Stimulated activated naive CD8-positive, alpha-beta T cell treated with anti-CD3 and anti-CD28 coated beads, Interleukin-15, Interleukin-2, amounts not matched to agents 100 U/mL and 50 U/mL, for 24 hours (primary cell): ENCODE measurements around the gene TPGS1.

Source experiments
- ATAC-seq: fragments of 150-1000 bp; cut with Tn5 transposase; one replicate; pipeline ENCODE4 v1.10.0; 2021
- DNase-seq: peaks from one replicate; pipeline ENCODE4 v3.0.0; 2021

TPGS1 gene, protein sequence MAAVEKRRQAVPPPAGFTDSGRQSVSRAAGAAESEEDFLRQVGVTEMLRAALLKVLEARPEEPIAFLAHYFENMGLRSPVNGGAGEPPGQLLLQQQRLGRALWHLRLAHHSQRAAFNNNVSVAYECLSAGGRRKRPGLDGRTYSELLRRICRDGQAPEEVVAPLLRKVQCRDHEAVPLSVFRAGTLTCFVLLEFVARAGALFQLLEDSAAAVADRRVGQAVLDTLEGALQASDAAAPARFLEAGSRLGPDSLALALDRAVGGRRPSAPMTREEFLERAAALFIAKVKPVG

DNA sequence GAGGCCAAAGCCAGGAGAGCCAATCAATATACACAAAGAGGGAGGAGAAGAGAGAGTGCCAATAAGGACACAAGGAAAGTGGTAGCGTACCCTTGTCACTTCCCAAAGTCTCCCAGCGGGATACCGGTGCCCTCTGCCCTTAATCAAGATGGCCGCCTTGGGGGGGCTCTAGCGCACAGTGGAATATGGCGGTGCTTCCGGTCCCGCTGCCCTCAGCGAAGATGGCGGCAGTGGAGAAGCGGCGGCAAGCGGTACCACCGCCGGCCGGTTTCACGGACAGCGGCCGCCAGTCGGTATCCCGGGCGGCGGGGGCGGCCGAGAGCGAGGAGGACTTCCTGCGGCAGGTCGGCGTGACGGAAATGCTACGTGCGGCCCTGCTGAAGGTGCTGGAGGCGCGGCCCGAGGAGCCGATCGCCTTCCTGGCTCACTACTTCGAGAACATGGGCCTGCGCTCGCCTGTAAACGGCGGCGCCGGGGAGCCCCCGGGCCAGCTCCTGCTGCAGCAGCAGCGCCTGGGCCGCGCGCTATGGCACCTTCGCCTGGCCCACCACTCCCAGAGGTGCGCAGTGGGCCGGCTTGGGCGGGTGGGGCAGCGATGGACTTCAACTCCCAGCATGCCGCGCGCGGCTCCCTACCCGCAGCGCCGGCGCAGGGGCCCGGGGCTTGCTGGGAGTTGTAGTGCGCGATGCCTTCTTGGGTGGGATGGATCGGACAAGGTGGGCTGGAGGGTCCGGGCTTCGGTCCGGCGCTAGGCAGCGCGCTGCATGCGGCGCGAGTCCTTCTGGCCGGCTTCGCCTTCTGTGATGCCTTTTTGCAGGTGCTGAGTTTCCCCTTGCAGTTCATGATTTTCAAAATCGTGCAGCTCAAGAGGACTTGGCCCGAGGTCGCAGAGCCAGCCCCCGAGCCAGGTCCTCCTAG lies at the start of gene TPGS1:
TSS of gene TPGS1 (plus strand) at position 212 of the 918 bp plus-strand sequence. CDS start at position 222, 10 bp downstream.
- peak; percentile 59 for ATAC-seq

DNA sequence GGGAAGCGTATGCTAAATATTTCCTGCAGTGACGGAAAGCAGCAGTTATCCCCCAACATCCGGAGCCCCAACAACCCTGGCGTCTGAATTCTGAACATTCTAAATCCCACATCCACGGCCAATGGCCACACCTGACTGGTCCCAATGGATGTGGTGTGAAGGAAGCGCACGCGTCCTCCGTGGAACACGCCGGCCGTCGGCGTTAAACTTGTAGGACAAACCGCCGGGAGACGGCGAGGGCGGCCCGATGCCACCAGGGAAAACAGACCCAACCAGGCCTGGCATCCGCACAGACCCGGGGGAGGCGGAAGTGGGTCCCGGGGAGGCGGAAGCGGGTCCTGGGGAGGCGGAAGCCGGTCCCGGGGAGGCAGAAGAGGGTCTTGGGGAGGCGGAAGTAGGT lies 49.7 kb upstream of the TPGS1 start:
- ATAC-seq: no peak
- DNase-seq: no peak

More for the DNA sequence above, at the start of gene TPGS1:
- DNase-seq: peak; percentile 87

DNA sequence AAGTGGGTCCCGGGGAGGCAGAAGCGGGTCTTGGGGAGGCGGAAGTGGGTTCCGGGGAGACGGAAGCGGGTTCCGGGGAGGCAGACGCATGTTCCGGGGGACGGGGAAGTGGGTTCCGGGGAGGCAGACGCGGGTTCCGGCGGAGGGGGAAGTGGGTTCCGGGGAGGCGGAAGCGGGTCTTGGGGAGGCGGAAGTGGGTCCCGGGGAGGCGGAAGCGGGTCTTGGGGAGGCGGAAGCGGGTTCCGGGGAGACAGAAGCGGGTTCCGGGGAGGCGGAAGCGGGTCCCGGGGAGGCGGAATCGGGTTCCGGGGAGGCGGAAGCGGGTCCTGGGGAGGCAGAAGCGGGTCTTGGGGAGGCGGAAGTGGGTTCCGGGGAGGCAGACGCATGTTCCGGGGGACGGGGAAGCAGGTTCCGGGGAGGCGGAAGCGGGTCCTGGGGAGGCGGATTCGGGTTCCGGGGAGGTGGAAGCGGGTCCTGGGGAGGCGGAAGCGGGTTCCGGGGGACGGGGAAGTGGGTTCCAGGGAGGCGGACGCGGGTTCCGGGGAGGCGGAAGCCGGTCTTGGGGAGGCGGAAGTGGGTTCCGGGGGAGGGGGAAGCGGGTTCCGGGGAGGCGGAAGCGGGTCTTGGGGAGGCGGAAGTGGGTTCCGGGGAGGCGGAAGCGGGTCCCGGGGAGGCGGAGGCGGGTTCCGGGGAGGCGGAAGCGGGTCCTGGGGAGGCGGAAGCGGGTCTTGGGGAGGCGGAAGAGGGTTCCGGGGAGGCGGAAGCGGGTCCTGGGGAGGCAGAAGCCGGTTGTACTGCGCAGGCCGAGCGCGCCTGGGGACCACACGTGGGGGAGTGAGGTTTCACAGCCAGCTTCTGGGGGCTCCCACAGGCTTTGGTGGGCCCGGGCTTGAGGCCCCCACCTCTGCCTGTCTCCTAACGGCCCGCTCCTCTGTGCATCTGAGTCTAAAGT lies 48.9 kb upstream of the TPGS1 start:
- DNase-seq: no peak
- no peak for ATAC-seq

DNA sequence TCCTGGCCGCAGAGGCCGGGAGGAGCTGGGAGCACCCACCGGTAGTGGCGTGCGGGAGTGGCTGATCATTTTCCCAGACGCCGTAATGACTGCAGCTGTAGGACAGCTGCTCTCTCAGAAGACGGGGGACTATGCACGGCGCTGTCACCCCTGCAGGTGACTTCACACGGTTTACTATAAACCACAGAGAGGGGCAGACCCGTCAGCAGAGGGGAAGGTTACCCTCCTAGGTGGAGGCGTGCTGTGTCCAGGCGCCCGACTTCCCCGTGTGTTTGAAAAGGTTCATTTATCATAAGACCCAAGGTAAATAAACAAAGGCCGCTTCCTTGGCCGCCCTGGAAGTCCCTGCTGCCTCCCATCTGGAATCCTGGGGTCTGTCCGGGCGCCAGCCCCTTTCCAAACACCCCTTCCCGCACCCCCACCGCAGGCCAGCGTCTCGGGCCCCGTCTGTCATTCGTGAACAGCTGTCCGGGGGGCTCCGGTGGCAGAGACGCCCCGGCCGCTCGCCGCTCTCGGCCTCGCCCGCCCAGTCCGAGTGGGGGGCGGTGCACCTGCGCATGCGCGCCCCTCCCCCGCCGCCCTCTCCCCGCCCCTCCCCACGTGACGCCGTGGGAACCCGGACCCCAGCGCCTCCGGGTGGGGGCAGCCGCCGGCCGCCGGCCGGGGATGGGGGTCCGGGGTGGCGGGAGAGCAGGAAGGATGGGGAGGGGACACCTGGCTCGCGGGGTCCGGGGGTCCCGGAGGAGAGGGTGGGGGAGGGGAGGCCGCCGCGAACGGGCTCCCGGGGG lies 47.4 kb upstream of the TPGS1 start:
- ATAC-seq: peak; percentile 60
- DNase-seq: peak; percentile 44

DNA sequence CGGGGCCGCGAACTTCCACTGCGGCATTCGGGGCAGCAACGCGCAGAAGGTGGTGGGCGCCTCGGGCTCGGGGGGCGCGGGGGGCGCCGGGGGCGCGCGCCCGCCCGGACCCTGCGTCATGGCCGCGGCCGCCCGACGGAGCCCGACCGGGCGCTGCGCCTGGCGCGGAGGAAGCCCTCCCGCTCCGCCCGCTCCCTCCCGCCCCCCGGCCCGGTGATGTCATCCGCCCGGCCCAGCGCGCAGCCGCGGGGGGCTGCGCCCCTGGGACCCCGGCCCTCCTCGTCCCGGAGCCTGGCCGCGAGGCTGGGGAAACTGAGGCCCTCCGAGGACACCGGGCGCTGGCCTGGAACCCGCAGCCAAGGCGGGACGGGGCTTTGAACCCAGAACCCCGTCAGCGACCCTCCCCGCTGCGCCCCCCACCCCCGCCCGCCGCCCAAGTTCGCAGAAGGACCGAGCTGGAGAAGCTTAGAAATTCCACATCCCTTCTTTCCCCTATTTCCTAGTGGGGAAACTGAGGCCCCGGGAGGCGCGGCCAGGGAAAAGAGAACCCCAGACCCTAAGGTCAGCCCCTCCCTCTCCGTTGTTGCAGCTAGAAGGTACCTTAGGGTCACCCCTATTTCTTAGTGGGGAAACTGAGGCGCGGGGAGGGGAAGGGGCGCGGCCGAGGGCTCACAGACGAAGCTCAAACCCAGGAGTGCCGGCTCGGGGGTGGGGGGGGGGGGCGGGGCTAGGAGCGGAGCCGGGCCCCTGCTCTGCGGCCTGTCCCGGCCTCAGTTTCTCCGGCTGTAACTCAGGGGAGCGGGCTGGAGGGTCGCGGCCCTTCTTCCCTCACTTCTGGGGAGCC lies 46.2 kb upstream of the TPGS1 start, which contains the start of gene SHC2:
TSS of gene SHC2 (minus strand) at position 157 of the 844 bp plus-strand sequence. CDS start at position 120, 37 bp downstream.
- DNase-seq (no peak), ATAC-seq (no peak)

DNA sequence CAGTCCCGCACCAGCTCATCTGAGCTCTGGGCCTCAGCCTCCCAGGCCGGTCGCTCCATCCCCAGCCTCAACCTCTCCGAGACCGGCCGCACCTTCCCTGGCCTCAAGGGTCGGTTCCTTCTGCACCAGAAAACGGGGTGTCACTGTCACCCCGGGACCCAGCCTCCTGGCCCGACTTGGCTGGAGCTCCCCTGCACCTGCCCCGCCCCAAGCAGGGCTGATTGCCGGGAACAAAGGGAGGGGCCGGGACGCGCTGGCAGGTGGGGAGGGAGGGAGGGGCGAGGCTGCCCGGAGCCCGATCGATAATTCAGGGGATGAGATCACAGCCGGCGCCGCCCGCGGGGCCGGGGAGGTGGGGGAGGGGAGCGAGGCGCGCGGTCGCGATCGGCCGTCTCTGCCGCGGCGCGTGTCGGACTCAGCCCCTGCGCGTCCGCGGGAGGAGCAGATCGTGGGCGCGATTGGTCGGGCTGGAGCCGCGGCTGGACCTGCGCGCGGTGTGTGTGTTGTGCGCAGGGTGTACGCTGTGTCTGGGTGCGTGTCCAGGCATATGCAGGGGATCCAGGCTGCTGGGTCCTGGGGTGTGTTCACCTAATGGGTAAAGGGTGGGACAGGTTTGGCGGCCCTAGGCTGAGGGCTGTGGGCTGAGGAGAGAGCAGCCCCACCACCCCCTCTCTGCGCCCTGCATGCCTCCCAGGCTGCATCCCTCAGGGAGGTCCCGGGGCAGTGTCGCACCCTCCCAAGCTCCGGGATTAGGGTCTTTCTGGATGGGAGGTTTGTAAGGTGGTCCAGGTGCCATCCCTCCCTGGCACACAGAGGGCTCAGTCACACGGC lies 45.4 kb upstream of the TPGS1 start:
- ATAC-seq (no peak), DNase-seq (peak; percentile 20)

DNA sequence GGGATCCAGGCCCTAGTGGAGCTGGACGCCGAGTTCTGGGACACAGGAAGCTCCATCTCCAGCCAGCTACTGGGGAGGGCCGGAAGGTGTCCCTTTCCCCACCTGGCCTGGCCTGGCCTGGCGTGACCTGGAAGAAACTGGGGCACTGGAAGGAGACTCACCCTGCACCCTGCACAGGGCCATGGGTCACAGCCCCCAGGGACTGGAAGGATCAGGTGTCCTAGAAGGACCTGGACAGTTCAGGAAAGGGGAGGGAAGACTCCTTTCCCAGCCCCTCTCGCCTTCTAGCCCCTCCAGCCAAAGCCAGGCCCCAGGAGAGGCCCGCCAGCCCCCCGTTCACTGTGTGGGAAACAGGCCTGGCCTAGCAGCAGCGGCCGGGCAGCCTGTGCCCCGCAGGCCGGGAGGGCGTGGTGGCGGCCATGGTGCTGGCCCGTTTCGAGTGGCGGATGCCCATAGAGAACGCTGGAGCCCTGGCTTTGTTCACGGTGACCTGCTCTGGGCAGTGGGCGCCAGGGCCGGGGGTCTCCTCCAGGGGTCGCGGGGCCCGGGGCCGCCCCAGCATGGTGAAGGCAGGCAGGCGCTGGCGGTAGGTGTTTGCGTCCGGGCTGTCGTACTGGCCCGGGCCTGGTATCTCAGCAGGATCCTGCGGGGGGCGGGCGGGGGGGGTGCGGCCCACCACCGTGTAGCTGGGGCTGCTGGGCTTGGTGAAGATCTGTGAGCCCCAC lies 43.7 kb upstream of the TPGS1 start:
- no peak for DNase-seq
- ATAC-seq: no peak

DNA sequence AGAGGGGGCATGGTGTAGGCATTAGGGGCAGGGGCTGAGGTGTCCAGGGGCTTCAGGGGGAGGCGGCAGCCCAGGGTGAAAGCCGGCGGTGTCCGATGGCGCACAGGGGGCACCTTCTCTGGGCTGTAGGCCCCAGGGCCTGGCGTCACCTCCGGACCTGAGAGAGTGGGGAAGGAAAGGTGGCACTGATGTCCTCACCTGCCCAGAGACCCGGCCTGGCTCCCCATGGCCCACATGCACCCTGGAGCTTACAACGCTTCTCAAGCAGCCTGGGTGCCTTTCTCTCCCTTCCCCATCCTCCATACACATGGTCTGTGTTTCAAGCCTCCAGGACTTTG lies 43.1 kb upstream of the TPGS1 start:
- ATAC-seq (no peak), DNase-seq (no peak)

DNA sequence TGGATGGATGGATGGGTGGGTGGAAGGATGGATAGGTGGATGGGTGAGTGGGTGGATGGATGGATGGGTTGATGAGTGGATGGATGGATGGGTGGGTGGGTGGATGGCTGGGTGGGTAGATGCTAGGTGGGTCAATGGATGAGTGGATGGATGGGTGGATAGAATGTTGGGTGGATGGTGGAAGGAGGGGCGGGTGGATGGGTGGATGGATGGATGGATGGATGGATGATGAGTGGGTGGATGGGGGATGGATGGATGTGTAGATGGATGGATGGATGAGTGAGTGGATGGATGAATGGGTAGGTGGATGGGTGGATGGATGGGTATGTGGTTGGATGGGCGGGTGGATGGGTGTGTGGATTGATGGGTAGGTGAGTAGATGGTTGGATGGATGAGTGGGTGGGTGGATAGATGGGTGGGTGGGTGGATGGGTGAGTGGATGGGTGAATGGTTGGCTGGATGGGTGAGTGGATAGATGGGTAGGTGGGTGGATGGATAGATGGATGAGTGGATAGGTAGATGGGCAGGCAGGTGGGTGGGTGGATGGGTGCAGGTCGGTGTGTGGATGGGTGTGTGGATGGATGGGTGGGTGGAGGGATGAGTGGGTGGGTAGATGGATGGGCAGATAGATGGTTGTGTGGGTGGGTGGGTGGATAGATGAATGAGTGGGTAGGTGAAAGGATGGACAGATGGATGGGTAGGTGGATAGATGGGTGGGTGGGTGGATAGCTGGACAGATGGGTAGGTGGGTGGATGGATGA lies 42.1 kb upstream of the TPGS1 start:
- no peak for DNase-seq
- no peak for ATAC-seq

DNA sequence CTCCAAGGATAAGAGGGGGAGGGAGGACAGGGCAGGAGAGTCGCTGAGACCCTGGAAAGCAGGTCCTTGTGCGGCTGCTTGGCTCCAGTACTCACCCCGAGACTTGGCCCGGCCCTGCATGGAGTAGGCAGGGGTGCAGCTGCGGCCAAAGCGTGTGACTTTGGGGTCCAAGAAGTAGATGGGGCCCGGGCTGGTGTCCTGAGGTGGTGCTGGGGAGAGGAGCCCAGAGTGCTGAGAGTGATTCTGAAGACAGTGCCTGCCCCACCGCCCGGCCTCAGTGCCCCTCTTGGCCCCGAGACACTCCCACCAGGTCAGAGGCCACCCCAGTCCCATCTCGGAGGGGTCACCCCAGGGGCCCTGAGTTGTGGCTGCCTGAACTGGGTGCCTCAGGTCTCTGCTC lies 39.7 kb upstream of the TPGS1 start:
- DNase-seq: no peak
- no peak for ATAC-seq

DNA sequence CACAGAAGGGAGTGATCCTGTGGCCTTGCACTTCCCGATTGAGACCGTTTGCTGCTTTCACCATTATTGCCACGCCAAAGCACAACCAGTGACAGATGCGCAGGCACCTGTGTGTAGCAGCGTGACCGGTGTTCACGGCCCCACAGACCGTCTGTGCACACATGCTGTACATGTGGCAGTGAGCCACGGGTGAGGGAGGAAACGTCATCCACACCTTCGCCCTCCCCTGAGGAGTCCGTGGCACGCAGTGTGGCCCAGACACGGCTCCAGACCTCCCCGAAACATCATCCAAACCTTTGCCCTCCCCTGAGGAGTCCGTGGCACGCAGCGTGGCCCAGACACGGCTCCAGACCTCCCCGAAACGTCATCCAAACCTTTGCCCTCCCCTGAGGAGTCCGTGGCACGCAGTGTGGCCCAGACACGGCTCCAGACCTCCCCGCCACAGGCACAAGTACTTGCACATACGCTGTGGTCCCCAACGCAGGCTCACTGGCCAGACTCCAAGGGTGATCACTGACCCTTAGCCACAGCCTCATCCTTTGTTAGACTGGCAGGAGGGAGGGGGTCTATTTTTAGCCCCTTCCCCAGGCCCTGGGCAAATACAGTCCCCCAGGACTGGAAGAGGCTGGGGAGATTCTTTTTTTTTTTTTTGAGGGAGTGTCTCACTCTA lies 38.6 kb upstream of the TPGS1 start:
- ATAC-seq: no peak
- no peak for DNase-seq

DNA sequence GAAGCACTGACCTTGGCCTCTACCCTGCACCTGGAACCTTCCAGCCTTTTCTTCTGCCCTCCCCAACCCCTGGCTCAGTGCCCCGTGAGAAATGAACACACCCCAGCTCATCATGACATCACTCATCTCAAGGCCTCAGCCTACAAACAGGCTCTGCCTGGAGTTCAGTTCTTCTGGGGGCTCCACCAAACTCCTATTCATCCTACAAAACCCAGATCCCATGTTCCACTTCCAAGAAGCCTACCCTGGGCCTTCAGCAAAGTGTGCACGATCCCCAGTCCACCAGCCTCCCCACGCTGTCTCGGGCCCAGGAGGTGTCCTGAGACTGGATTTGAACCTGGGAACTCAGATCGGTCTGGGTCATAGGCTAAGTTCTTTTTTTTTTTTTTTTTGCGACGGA lies 37.5 kb upstream of the TPGS1 start:
- DNase-seq: no peak
- no peak for ATAC-seq

DNA sequence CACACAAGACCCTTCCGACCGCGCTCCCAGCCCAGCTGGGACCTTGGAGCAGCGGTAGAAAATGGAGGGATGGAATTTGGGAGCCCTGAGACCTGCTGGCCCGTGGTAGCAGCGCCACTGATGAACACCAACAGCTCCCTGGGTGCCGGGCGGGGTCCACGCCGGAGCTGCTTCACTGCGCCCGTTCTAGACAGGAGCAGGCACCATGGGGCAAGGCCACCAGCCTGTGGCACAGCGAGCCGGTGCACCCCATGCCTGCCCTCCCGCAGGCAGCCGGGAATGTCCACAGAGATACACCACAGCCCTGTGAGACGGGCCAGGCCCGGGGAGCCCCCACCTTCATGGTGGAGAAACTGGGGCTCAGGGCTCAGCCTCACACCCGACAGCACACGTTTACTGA lies 36.6 kb upstream of the TPGS1 start:
- no peak for ATAC-seq
- DNase-seq: no peak

DNA sequence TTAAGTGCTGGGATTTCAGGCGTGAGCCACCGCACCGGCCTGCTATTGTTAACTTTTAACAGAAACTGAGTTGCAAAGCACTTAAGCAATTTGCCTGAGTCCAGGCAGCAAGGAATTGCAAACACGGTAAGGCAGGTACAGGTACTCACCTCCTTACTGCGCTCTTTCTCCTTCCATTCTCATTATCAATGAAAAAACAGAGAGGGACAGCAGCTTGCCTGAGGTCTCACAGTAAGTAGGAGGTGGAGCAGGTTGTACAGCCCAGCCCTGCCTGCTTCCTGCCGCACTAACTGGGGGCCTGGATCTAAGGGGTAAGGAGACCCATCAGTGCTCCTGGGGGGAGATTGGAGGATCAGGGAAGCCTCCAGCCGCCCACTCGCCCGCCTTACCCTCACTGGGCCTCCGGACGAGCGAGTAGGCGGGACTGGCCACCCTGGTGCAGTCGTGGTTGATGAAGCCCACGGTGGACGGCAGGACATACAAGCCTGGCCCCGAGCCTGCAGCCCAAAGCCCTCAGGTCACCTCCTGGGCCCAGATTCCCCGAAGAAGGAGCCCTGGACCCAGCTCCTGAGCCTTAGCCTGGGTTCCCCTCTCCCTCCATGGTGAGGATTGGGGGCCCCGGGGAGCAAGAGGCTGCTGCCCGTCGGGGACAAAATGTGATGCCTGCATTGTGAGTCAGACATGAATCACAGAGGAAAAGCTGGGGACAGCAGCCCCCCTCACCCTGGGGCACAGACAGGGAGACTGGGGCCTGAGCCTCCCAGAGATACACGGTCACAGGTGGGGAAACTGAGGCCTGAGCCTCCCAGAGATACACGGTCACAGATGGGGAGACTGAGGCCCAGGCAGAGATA lies 35.1 kb upstream of the TPGS1 start:
- ATAC-seq (no peak), DNase-seq (no peak)

DNA sequence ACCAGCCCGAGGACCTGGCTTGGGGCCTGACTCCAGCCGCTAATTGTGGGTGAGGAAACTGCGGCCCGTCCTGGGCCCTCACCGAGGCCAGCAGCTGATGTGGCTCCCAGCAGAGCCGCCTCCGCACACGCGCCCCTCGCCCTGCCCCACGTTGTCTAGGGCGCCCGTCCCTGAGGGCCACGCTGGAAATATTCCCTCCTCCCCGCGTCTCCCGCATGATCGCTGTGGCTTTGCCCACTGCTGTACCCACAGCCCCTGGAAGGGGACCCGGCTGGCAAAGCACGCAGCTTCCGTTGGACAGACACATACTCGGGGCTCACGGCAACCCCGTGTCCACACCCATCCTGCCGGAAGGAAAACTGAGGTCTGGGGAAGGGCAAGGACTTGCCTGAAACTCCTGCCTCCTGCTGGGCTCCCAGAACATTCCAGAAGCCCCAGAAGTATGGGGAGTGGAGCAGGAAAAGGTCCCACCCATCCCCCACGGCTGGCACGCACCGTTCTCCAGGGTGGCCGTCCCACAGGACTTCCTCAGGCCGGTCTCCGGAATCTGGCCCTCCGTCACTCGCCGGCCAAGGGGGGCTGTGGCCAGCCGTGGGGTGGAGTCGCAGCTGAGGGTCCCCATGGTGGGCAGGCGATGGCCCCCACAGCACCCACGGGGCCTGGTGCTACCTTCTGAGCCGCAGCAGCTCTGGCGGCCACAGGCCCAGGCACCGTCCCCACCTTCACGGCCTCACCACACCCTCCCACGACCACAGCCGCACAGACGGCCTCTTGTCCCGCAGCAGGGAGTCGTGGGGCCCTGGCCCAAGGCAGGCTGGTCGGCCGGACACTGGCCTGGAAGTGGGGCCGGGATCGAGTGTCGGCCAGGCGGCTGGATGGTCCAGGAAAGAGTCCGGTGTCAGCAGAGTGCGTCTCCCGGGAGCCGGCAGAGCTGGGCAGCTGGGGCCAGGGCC lies 32.9 kb upstream of the TPGS1 start:
- no peak for DNase-seq
- no peak for ATAC-seq
